Naive B cell (primary cell): ENCODE results near the gene CD33. TPM values are rescaled to one million over a fixed set of nuclear protein-coding genes. Genes with fewer than 3 reads are reported as not detected.

Source experiments
- ATAC-seq, 2 donors: fragments of 150-1000 bp; cut with Tn5 transposase; 2 replicates each; pipeline ENCODE4 v1.10.0; 2021; ENCODE audit warnings: low read depth in 2 of 2, mild to moderate bottlenecking in 2 of 2, moderate library complexity in 2 of 2
- DNase-seq: peaks from one replicate; pipeline ENCODE4 v3.0.0; 2022
- H3K27ac Mint-ChIP-seq, 6 donors: one replicate each; pipeline ENCODE4 v1.8.0; 2020 to 2022; ENCODE audit warnings: mild to moderate bottlenecking in 6 of 6, mixed read lengths in 6 of 6, moderate library complexity in 5 of 6, inconsistent platforms in 2 of 6
- H3K27me3 Mint-ChIP-seq, 3 donors: one replicate each; pipeline ENCODE4 v1.8.0; 2021 to 2022; ENCODE audit warnings: mixed read lengths in 3 of 3, mild to moderate bottlenecking in 1 of 3
- H3K36me3 Mint-ChIP-seq, 2 donors: one replicate each; pipeline ENCODE4 v1.8.0; 2020 to 2022; ENCODE audit warnings: mixed read lengths in 2 of 2, inconsistent platforms in 1 of 2, mild to moderate bottlenecking in 1 of 2
- H3K4me1 Mint-ChIP-seq, 3 donors: one replicate each; pipeline ENCODE4 v1.8.0; 2020 to 2022; ENCODE audit warnings: mixed read lengths in 3 of 3, inconsistent platforms in 1 of 3, mild to moderate bottlenecking in 1 of 3, moderate library complexity in 1 of 3
- H3K4me3 Mint-ChIP-seq, 8 donors: one replicate each; pipeline ENCODE4 v1.8.0; 2020 to 2022; ENCODE audit warnings: mild to moderate bottlenecking in 8 of 8, mixed read lengths in 8 of 8, moderate library complexity in 8 of 8, inconsistent platforms in 2 of 8
- H3K9me3 Mint-ChIP-seq, 7 donors: one replicate each; pipeline ENCODE4 v1.8.0; 2020 to 2022; ENCODE audit warnings: mixed read lengths in 7 of 7, mild to moderate bottlenecking in 5 of 7, inconsistent platforms in 2 of 7, moderate library complexity in 1 of 7
- polyA plus RNA-seq, 6 donors: library from polyadenylated mRNA; unstranded; fragments of 300-500 nt; fragmentation: Illumina TruSeq; gene quantifications; one replicate each; pipeline ENCODE4 v1.2.3, GENCODE V29; 2021; ENCODE audit warnings: low read depth in 6 of 6

Gene CD33
- polyA plus RNA-seq, 6 donors from 2014 or later: 0.60 to 3.6 (median 0.85) TPM; not detected in 2

DNA sequence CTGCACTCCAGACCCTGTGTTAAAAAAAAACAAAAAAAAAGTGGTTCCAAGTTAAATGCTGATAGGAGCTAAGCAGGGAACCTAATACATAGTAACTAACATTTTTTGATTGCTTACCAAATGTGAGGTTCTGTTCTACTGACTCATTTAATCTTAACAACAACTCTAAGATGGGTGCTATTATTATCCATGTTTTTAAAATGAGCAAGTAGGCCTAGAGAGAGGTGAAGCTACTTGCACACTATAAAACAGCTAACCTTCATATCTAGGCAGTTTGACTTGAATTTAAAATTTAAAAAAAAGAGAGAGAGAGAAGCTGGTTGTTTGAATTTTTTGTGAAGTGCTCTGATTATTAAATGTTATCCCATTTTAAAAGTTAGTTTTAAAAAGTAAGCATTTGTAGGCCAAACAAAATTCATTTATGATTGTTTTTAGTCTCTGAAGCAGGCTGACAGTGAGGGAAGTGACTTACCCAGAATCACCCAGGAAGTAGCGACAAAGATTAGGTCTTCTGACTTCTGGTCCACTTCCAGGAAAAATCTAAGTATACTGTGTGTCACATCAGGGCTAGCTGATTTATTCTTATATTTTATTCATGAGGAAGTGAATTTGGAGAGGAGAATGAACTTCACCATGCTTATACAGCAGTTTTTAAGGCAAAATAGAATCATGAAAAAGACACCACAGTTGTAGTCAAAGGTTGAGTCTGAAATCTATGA, 28.4 kb downstream of the CD33 start:
- ATAC-seq (no peak), DNase-seq (no peak)
- H3K27ac Mint-ChIP-seq: no peak overlapping the region
- H3K9me3 Mint-ChIP-seq: peaks cover 0 to 9% (median 0%) of the 10 kb centered on the region in 7 donors
- peaks cover 0 to 12% (median 11%) of the 10 kb centered on the region in 3 donors for H3K27me3 Mint-ChIP-seq
- H3K4me3 Mint-ChIP-seq: no peak overlapping the region
- peaks cover 2 to 4% (median 4%) of the 10 kb centered on the region in 3 donors for H3K4me1 Mint-ChIP-seq
- H3K36me3 Mint-ChIP-seq: no peaks in the 10 kb centered on the region

GRCh38 chr19:51256155-51256625, 31.3 kb downstream of the CD33 start:
- Mint-ChIP-seq H3K27me3 (peaks cover 4 to 26% (median 21%) of the 10 kb centered on the region in 3 donors), H3K4me1 (peaks cover 6 to 9% (median 8%) of the 10 kb centered on the region in 3 donors), H3K9me3 (peaks cover 0 to 2% (median 0%) of the 10 kb centered on the region in 7 donors), H3K36me3 (no peaks in the 10 kb centered on the region), H3K27ac (no peak overlapping the region), H3K4me3 (no peak overlapping the region)
- ATAC-seq (no peak), DNase-seq (no peak)

DNA sequence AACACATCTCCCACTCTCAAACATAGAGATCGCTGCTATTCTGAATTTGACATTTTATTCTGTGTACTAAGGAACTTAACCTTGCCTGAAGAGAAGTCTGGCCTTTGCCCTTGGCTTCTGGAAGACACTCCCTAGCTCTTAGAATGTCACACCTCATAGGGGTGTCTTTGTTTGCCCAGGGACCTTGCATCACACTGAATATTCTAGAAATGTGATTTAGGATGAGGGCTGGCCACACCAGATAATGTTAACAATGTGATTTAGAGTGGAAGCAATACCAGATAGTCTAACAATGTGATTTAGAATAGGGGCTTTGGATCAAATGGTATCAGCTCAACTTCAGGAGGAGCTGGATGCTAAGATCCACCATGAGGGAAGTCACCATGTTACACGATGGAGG, 32.6 kb downstream of the CD33 start:
- ATAC-seq: no peak
- Mint-ChIP-seq H3K4me3 (no peak overlapping the region), H3K36me3 (no peaks in the 10 kb centered on the region), H3K27ac (no peak overlapping the region), H3K27me3 (peaks cover 11 to 17% (median 17%) of the 10 kb centered on the region in 3 donors), H3K9me3 (peaks cover 0 to 1% (median 0%) of the 10 kb centered on the region in 7 donors), H3K4me1 (peaks cover 6 to 9% (median 8%) of the 10 kb centered on the region in 3 donors)
- DNase-seq: no peak

- Mint-ChIP-seq H3K27ac (peak overlapping the region in 4 of 6 donors; percentile 3 to 69 (median 16)), H3K36me3 (no peaks in the 10 kb centered on the region), H3K27me3 (peaks cover 11 to 17% (median 14%) of the 10 kb centered on the region in 3 donors), H3K4me3 (no peak overlapping the region), H3K9me3 (peaks cover 0 to 1% (median 0%) of the 10 kb centered on the region in 7 donors), H3K4me1 (peaks cover 6 to 9% (median 8%) of the 10 kb centered on the region in 3 donors)
- no peak for DNase-seq
- peak in 1 of 2 donors; percentile 52 for ATAC-seq
These were observed 33.6 kb downstream of the CD33 start for GRCh38 chr19:51258165-51259160.

- H3K4me1 Mint-ChIP-seq: peaks cover 6 to 9% (median 8%) of the 10 kb centered on the region in 3 donors
- H3K4me3 Mint-ChIP-seq: no peak overlapping the region
- peaks cover 20 to 27% (median 21%) of the 10 kb centered on the region in 3 donors for H3K27me3 Mint-ChIP-seq
- no peak overlapping the region for H3K27ac Mint-ChIP-seq
- H3K36me3 Mint-ChIP-seq: no peaks in the 10 kb centered on the region
- peaks cover 0 to 1% (median 0%) of the 10 kb centered on the region in 7 donors for H3K9me3 Mint-ChIP-seq
- DNase-seq (no peak), ATAC-seq (no peak)
These were observed 34.7 kb downstream of the CD33 start for GRCh38 chr19:51259348-51260245.

DNA sequence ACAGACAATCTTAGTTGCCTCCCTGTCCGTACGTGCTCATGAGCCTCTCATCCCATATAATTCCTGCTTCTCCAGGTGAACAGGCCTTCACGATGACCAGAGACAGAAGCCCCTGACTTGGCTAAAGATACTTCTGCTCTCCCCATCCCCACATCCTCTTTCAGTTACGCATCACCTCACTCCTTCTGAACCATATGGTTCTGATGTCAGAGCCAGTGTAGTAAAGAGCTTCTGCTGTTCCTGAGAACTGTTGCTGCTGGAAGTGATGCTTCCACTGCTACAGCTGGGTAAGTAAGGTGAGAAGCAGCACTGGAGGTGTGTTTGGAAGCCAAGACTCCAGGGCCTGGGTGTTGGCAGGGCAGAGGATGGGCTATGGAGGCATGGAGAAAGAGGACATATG, 38.9 kb downstream of the CD33 start:
- H3K36me3 Mint-ChIP-seq: no peaks in the 10 kb centered on the region
- H3K27me3 Mint-ChIP-seq: peaks cover 25 to 30% (median 26%) of the 10 kb centered on the region in 3 donors
- H3K27ac Mint-ChIP-seq: no peak overlapping the region
- no peak for ATAC-seq
- peak; percentile 2 for DNase-seq
- no peaks in the 10 kb centered on the region for H3K9me3 Mint-ChIP-seq
- no peaks in the 10 kb centered on the region for H3K4me1 Mint-ChIP-seq
- no peak overlapping the region for H3K4me3 Mint-ChIP-seq

DNA sequence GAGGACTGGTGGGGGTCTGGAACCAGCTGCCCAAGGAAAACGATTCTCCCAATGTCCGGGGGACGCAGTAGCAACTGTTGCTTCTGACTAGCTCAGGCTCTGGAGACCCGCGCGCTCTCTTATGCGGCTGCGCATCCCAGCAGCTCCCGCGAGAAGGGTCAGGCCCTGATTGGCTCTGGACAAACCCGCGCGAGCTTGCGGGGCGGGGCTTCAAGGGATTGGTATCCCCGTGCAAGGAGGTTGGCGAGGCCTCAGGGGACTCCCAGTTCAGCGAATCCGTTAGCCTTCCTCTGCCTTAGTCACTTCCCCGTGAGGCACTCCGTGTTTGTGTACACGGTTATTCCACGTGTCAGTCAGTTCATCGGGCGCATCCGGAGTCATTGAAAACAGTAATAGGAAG, 46.2 kb downstream of the CD33 start:
- no peak overlapping the region for H3K27ac Mint-ChIP-seq
- DNase-seq: no peak
- peaks cover 8 to 34% (median 16%) of the 10 kb centered on the region in 3 donors for H3K27me3 Mint-ChIP-seq
- H3K4me3 Mint-ChIP-seq: peak overlapping the region in 1 of 8 donors; percentile 56
- no peak for ATAC-seq
- H3K36me3 Mint-ChIP-seq: peaks cover 0 to 7% of the 10 kb centered on the region in 2 donors
- H3K4me1 Mint-ChIP-seq: peaks cover 0 to 5% (median 3%) of the 10 kb centered on the region in 3 donors
- H3K9me3 Mint-ChIP-seq: peaks cover 0 to 6% (median 0%) of the 10 kb centered on the region in 7 donors

DNA sequence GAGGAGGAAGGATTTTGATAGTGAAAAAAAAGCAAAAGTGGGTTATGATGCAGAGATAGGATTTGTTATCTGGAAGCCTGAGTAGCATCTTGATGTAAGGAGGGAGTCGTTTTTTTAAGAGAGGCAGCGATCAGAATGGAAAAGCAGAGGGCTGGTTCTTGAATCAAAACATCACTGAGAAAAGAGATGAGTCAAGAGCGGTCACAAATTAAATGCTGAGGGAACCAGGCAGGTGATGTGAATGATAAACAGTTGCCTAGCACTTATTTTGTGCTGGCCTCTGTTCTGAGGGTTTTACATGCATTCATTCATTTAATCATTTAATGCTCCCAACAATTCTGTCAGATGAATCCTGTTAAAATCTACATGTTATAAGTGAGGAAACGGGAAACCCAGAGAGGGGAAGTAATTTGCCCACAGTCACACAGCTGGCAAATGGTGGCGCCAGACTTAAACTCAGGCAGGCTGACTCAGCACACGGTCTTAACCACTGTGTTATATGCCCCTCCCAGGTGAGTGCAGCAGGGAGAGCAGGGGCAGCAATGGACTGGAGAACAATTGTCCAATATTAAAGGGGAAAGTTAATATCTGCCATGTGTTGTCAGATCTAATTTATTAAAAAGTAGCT, 47.4 kb downstream of the CD33 start:
- Mint-ChIP-seq H3K27ac (no peak overlapping the region), H3K36me3 (peaks cover 0 to 7% of the 10 kb centered on the region in 2 donors), H3K9me3 (peaks cover 0 to 6% (median 0%) of the 10 kb centered on the region in 7 donors), H3K4me1 (peaks cover 0 to 5% (median 3%) of the 10 kb centered on the region in 3 donors), H3K4me3 (no peak overlapping the region), H3K27me3 (peaks cover 8 to 36% (median 21%) of the 10 kb centered on the region in 3 donors)
- DNase-seq (no peak), ATAC-seq (no peak)

DNA sequence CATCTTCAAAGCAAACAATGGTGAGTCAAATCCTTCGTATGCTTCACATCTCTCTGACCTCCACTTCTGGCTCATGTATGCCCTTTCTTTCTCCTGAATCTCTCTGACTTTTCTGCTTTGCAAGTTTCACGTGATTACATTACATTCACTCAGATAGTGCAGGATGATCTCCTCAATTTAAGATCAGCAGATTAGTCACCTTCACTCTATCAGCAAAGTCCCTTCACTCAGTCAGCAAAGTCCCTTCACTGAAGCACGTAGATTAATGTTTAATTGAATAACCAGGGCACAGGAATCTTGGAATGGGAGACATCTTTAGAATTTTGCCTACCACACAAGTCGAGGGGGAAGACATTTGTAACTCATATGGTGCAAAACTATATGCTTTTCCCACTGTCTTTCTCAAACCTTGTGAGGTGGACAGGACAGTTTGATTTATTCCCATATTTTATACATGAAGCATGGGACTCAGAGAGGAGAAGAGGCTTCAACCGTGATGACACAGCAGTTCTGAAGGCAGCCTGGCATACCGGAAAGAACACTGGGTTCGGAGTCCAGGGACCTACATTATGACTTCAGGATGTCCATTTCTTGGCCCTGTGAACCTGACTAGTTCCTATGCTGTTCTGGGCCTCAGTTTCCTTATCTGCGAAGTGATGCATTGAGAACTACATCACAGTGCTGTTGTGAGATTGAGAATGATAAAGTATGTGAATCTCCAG, 49.3 kb downstream of the CD33 start:
- Mint-ChIP-seq H3K27ac (no peak overlapping the region), H3K9me3 (peaks cover 0 to 6% (median 2%) of the 10 kb centered on the region in 7 donors), H3K27me3 (peaks cover 11 to 49% (median 36%) of the 10 kb centered on the region in 3 donors), H3K4me1 (peaks cover 0 to 5% (median 3%) of the 10 kb centered on the region in 3 donors), H3K36me3 (peaks cover 0 to 7% of the 10 kb centered on the region in 2 donors), H3K4me3 (no peak overlapping the region)
- ATAC-seq (no peak), DNase-seq (no peak)

DNA sequence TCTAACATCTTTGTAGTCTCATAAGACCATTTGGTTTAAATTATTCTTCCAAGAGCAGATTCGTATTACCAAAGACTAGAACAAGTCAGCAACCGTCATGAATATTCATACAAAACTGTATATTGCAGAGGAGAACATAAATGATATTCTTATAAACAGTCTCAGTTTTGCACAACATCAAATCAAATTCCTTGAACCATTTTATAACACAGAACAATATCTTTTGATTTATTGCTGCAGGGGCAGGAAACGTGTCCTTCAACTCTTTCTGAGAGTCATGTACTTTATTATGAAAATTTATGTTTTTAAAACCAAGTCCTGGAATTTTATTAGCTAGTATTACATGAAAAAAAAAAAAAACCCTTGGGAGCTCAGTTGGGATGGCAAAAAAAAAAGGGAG, 52.2 kb downstream of the CD33 start:
- ATAC-seq: no peak
- Mint-ChIP-seq H3K9me3 (peaks cover 0 to 24% (median 10%) of the 10 kb centered on the region in 7 donors), H3K4me3 (no peak overlapping the region), H3K36me3 (peaks cover 0 to 7% of the 10 kb centered on the region in 2 donors), H3K27me3 (peaks cover 19 to 52% (median 44%) of the 10 kb centered on the region in 3 donors), H3K4me1 (peaks cover 0 to 3% (median 0%) of the 10 kb centered on the region in 3 donors), H3K27ac (no peak overlapping the region)
- DNase-seq: no peak

DNA sequence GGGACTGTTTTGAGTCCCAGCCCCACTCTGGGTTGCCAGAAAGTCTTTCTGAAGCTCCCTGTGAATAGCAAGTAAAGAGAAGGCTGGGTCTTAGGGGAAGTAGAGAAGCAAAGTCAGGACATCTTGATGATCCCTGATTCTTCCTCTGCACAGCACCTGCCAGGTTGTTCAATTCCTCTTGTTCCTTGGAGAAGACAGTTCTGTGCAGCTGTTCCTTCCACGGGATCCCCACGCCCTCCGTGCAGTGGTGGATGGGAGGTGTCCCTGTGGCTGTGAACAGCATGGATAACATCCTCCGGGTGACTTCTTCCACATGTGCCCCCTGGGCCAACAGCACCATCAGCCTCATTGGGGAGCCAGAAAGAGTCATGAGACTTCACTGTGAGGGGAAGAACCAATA, 57.5 kb downstream of the CD33 start:
- Mint-ChIP-seq H3K4me1 (no peaks in the 10 kb centered on the region), H3K36me3 (no peaks in the 10 kb centered on the region), H3K27ac (no peak overlapping the region), H3K4me3 (no peak overlapping the region), H3K9me3 (peaks cover 0 to 39% (median 19%) of the 10 kb centered on the region in 7 donors), H3K27me3 (peaks cover 22 to 52% (median 43%) of the 10 kb centered on the region in 3 donors)
- DNase-seq (no peak), ATAC-seq (no peak)
